Keratinocyte (primary cell): ENCODE results near the gene AKNA. TPM values are rescaled to one million over a fixed set of nuclear protein-coding genes. Genes with fewer than 3 reads are reported as not detected.

Source experiments
- DNase-seq: peaks from one replicate; pipeline ENCODE4 v3.0.0-alpha.2; 2011; ENCODE audit warnings: low read depth, missing footprints, low spot score
- FAIRE-seq: peaks from 2 replicates; lab custom pipeline; 2011; peaks lifted over from hg19 to GRCh38; lab: Jason Lieb, UNC
- H2AFZ ChIP-seq: 2 replicates; pipeline ENCODE4 v1.6.0; 2012; ENCODE audit warnings: low read length, control low read depth, inconsistent platforms; ENCODE audit not compliant: control insufficient read depth
- H3K27ac ChIP-seq: 2 replicates; pipeline ENCODE4 v1.5.1; 2011; ENCODE audit warnings: low read length; ENCODE audit not compliant: control insufficient read depth, insufficient read depth
- H3K27me3 ChIP-seq: 3 replicates; pipeline ENCODE4 v1.6.0; 2011; ENCODE audit warnings: low read length; ENCODE audit not compliant: control insufficient read depth, insufficient read depth; ENCODE audit errors: extremely low read depth
- H3K36me3 ChIP-seq, 2 experiments: 2 replicates in 1 of 2; 3 replicates in 1 of 2; pipeline ENCODE4 v1.5.1; 2011; ENCODE audit warnings: low read length in 2 of 2, mild to moderate bottlenecking in 1 of 2; ENCODE audit not compliant: control insufficient read depth in 2 of 2, insufficient read depth in 2 of 2; ENCODE audit errors: extremely low read depth in 1 of 2
- H3K4me1 ChIP-seq: 3 replicates; pipeline ENCODE4 v1.5.1; 2011; ENCODE audit warnings: low read length; ENCODE audit not compliant: control insufficient read depth, insufficient read depth; ENCODE audit errors: extremely low read depth
- H3K4me2 ChIP-seq: 3 replicates; pipeline ENCODE4 v1.6.0; 2011; ENCODE audit warnings: low read depth, low read length; ENCODE audit not compliant: control insufficient read depth, insufficient read depth; ENCODE audit errors: extremely low read depth
- H3K4me3 ChIP-seq, 3 experiments: fragments of 200-600 bp in 1 of 3; sonication (generic) in 1 of 3; 2 replicates in 2 of 3; 3 replicates in 1 of 3; pipeline ENCODE4 v1.5.1; 2011 to 2016; ENCODE audit warnings: low read length in 3 of 3, mild to moderate bottlenecking in 3 of 3, control low read depth in 2 of 3, inconsistent platforms in 1 of 3, low read depth in 1 of 3, mixed read lengths in 1 of 3, mixed run types in 1 of 3, moderate library complexity in 1 of 3; ENCODE audit not compliant: control insufficient read depth in 2 of 3, insufficient read depth in 2 of 3; ENCODE audit errors: extremely low read depth in 1 of 3
- H3K79me2 ChIP-seq: 2 replicates; pipeline ENCODE4 v1.6.0; 2012; ENCODE audit warnings: low read length; ENCODE audit not compliant: control insufficient read depth, insufficient read depth
- H3K9ac ChIP-seq: 3 replicates; pipeline ENCODE4 v1.6.0; 2011; ENCODE audit warnings: low read length; ENCODE audit not compliant: control insufficient read depth, insufficient read depth; ENCODE audit errors: extremely low read depth
- H3K9me1 ChIP-seq: 3 replicates; pipeline ENCODE4 v1.6.0; 2011; ENCODE audit warnings: low read length; ENCODE audit not compliant: control insufficient read depth, insufficient read depth; ENCODE audit errors: extremely low read depth
- H3K9me3 ChIP-seq: 2 replicates; pipeline ENCODE4 v1.5.1; 2012; ENCODE audit warnings: low read depth, low read length; ENCODE audit not compliant: control insufficient read depth
- H4K20me1 ChIP-seq: 3 replicates; pipeline ENCODE4 v1.6.0; 2011; ENCODE audit warnings: low read length; ENCODE audit not compliant: control insufficient read depth, insufficient read depth; ENCODE audit errors: extremely low read depth
- EZH2 ChIP-seq: IDR thresholded peaks from one replicate; pipeline ENCODE4 v1.6.1; 2012; ENCODE audit warnings: inconsistent platforms, mild to moderate bottlenecking, low read length, moderate library complexity
- dilution Hi-C: fragments of 300-500 bp; cut with MboI; formaldehyde crosslinking; loops from one replicate; pipeline ENCODE4 v1.7.0; 2020; ENCODE audit warnings: low sequenced_read_pairs; ENCODE audit not compliant: extremely low pct_ligation_motif_present
- polyA plus RNA-seq, 5 experiments: library from polyadenylated mRNA; depleted of rRNA in 3 of 5; stranded (reverse) in 3 of 5; stranded (forward) in 1 of 5; unstranded in 1 of 5; fragments of >200 nt; gene quantifications; 1 replicate in 1 of 5; 2 replicates in 3 of 5; 3 replicates in 1 of 5; pipeline versions ENCODE4 v1.2.1 to v1.2.3, GENCODE V29; 2011 to 2012; ENCODE audit warnings: missing spikeins in 2 of 5, low read depth in 1 of 5, low replicate concordance in 1 of 5
- TF ChIP-seq, protein P1 (sequence below), 3 experiments: IDR thresholded peaks in 1 of 3; conservative IDR thresholded peaks in 1 of 3; optimal IDR thresholded peaks in 1 of 3; 2 replicates in 2 of 3; 3 replicates in 1 of 3; pipeline versions ENCODE3 to v1.5.1; 2011; ENCODE audit warnings: low read length in 3 of 3, mild to moderate bottlenecking in 3 of 3, moderate library complexity in 2 of 3, control low read depth in 1 of 3, inconsistent platforms in 1 of 3; ENCODE audit not compliant: insufficient read depth in 2 of 3; ENCODE audit errors: extremely low read depth in 1 of 3

AKNA gene
- polyA plus RNA-seq, 1 donor (not counting 4 experiments of a cell fraction or from before 2014, with no cell fraction given): 0.79 TPM

DNA sequence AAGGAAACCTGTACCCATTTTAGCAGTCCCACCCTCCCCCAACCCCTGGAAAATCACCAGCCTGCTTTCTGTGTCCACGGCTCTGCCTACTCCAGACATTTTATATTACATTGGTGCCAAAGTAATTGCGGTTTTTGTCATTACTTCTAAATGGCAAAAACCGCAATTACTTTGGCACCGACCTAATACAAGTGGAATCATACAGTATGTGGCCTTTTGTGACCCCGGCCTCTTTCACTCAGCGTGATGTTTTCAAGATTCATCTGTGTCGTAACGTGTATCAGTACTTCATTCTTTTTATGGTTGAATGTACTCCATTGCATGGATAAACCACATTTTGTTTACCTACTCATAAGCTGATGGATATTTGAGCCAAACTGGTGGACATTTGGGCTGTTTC is 74.6 kb downstream of the AKNA start:
- no peak overlapping the region for H3K4me3 ChIP-seq
- no peaks in the 10 kb centered on the region for H3K79me2 ChIP-seq
- H3K27ac ChIP-seq: no peak overlapping the region
- TF ChIP-seq, protein P1, sequence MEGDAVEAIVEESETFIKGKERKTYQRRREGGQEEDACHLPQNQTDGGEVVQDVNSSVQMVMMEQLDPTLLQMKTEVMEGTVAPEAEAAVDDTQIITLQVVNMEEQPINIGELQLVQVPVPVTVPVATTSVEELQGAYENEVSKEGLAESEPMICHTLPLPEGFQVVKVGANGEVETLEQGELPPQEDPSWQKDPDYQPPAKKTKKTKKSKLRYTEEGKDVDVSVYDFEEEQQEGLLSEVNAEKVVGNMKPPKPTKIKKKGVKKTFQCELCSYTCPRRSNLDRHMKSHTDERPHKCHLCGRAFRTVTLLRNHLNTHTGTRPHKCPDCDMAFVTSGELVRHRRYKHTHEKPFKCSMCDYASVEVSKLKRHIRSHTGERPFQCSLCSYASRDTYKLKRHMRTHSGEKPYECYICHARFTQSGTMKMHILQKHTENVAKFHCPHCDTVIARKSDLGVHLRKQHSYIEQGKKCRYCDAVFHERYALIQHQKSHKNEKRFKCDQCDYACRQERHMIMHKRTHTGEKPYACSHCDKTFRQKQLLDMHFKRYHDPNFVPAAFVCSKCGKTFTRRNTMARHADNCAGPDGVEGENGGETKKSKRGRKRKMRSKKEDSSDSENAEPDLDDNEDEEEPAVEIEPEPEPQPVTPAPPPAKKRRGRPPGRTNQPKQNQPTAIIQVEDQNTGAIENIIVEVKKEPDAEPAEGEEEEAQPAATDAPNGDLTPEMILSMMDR (optimal IDR thresholded peaks at IDR 0.05 in 1 of 3, IDR thresholded peaks at IDR 0.05 in 1 of 3, conservative IDR thresholded peaks at IDR 0.05 in 1 of 3; ENCODE audit: extremely low read depth in 1 of 3, insufficient read depth in 2 of 3, low read length in 3 of 3): no peak
- no peaks in the 10 kb centered on the region for H3K9me1 ChIP-seq
- H3K36me3 ChIP-seq: peaks cover 13 to 17% of the 10 kb centered on the region in 2 experiments
- peaks cover 4% of the 10 kb centered on the region for H3K9me3 ChIP-seq
- FAIRE-seq: no peak
- H3K27me3 ChIP-seq: no peaks in the 10 kb centered on the region
- H3K4me1 ChIP-seq: peaks cover 4% of the 10 kb centered on the region
- no peak overlapping the region for H3K4me2 ChIP-seq
- dilution Hi-C loops: no loop called here
- DNase-seq: no peak
- H2AFZ ChIP-seq: no peak overlapping the region
- no peak overlapping the region for H3K9ac ChIP-seq
- no peaks in the 10 kb centered on the region for H4K20me1 ChIP-seq

DNA sequence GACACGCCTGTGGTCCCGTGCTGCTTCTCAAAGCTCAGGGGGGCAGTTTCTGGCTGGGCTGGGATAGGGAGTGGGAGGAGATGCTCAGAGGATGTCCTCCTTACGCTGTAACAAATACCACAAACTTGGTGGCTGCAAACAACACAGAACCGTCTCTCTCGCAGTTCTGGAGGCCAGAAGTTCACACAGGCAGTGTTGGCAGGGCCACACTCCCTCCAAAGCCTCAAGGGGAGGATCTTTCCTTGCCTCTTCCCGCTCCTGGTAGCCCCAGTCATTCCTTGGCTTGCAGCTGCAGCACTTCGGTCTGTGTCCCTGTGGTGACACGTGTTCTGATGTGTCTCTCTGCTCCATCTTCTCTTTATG is 75.3 kb downstream of the AKNA start:
- Histone ChIP-seq H3K36me3 (peaks cover 20 to 22% of the 10 kb centered on the region in 2 experiments), H3K9me1 (no peaks in the 10 kb centered on the region), H4K20me1 (no peaks in the 10 kb centered on the region), H3K79me2 (no peaks in the 10 kb centered on the region), H3K4me1 (no peaks in the 10 kb centered on the region), H3K9ac (no peak overlapping the region), H3K27me3 (no peaks in the 10 kb centered on the region), H3K27ac (no peak overlapping the region), H3K9me3 (peaks cover 4% of the 10 kb centered on the region), H2AFZ (no peak overlapping the region), H3K4me2 (no peak overlapping the region), H3K4me3 (no peak overlapping the region)
- no peak for DNase-seq
- dilution Hi-C loops: no loop called here
- no peak for FAIRE-seq
- TF ChIP-seq, protein P1 (optimal IDR thresholded peaks at IDR 0.05 in 1 of 3, IDR thresholded peaks at IDR 0.05 in 1 of 3, conservative IDR thresholded peaks at IDR 0.05 in 1 of 3; ENCODE audit: extremely low read depth in 1 of 3, insufficient read depth in 2 of 3, low read length in 3 of 3): no peak
- TF ChIP-seq EZH2: no peak
